Activated CD4-positive, alpha-beta T cell treated with anti-CD3 and anti-CD28 coated beads, Interleukin-2, Interleukin-4, amounts not matched to agents 100 ng/mL and 50 ng/mL, durations not matched to agents 16 hours and 8 hours (primary cell): ENCODE results near the gene SNED1.

Experiments used
- DNase-seq: peaks from one replicate; pipeline ENCODE4 v3.0.0-alpha.2; 2020; ENCODE audit warnings: low spot score

SNED1 gene

DNA sequence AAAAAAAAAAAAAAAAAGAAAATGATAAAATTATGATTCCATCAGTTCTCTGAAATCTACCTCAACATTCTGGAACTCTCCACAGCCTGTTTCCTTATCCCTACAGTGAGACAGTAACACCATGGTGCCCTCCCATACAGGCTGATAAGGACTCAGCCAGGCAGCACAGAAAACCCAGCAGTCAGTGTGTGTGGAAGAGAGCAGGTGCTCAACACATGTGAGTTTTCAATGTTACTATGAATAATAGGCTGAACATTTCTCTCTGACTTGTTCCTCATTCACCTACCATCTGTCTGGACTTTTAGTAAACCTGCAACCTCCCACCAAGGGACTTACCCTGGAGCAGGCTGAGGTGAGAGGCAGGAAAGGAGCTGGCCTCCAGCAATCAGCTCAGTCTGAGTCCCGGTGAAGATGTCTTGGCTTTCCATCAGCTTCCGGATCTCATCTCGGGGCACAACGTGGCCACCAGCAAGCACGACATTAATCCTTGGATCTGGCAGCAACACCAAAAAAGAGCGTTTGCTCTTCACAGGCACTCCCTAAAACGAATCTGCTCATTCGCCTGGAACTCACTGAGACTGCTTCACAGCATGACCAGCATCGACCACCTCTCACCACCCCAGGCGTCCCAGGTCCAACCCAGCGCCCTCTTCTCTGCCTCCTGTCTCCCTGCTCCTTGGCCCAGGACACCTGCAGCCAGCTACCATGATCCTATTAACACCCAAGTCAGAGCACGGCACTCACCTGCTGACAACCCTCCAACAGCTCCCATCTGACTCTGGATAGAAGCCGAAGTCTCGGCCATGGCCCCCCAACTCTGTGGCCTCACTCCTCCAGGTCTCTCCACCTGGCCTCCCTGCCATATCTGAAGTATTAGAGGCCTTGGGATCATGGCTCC, 134.4 kb downstream of the SNED1 start:
- no peak for DNase-seq

DNA sequence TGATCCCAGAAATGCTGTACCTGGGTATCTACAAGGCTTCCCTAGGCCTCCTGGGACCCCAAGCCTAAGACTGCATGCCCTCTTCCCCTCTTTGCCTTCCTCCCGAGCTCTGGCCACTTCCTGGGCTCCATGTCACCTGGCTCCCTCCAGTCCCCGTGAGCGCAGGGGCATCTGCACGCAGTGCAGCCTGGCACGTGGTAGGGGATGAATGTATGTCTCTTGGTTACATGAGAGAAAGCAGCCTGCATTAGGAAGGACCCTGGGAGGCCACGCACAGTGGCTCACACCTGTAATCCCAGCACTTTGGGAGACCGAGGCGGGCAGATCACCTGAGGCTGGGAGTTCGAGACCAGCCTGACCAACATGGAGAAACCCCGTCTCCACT, 135.0 kb downstream of the SNED1 start:
- no peak for DNase-seq

DNA sequence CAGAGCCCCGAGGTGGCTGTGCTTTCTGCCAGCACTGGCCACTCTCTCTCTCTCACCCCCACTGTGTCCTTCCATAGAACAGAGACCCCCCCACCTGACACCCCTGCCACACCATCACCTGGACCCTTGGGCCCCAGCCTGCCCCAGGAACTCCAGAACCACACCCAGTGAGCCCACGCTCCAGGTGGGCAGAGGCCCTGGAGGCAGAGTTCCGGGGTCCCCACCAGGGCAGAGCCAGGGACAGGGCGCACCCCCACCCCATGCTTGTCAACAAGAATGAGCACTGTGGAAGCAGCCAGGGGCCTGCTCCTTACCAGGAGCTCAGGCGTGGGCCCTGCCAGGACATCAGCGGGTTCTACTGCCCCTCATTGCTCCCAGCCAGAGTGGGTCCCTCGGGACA, 136.3 kb downstream of the SNED1 start:
- DNase-seq: no peak

DNA sequence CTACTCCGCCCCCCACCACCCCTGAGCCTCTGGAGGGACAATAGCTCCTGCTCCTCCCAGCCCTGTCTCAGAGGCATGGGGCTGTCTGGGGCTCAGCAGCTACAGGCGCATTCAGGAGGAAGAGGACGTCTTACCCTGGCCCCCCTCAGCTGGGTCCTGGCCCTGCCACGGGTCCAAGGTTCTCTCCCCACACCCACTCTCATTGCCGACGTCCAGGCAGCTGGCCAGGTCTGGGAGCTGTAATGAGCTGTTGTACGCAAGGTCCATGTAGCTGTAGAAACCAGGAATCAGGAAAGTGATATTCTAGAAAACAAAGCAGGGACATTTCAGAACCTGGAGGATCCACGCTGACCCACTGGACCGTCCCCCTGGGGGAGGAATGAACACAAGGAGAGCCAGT, 137.3 kb downstream of the SNED1 start:
- no peak for DNase-seq

DNA sequence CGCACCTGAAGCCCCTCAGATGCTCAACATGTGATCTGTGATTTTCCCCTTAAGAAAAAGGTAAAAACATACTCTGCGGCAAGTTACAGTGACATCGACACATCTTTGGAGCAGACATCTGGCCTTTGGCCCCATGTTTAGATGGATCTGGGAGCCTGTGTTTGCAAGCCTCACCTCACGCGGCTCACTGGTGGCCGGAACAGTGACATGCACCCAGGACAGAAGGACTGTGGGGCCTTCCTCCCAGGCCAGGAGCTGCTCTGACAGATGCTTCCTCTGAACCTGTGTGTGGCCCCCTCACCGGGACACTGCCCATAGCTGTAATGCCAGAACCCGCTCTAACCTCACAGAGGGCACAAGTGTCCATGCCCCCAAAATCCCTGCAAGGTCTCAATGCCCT, 137.8 kb downstream of the SNED1 start:
- no peak for DNase-seq

DNA sequence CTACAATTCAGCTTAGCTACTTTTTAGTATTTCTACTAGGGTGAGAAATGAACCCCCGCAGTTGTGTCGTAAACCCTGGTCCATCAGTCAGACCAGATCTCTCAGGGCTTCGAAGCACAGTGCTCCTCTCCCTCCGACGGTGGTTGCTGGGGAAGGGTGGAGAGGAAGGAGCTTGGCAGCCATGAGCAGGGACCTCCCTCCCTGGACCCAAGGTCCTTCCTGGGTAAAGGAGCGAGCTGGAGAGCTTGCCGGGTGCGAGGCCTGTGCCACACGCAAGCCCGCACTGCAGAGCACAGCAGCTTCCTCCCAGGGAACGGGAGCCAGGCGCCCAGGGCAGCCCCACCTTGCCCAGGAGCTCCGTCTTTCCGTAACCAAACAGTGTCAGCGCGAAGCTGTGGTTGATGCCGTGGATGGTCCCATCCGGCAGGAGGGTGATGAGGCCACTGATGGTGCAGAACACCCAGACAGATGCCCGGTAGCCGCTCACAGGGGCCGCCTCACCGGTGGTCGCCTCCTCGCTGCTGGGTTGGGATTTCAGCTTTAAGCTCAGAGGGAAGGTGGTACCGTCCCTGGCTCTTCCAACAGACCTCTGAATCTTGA, 138.3 kb downstream of the SNED1 start:
- DNase-seq: no peak

DNA sequence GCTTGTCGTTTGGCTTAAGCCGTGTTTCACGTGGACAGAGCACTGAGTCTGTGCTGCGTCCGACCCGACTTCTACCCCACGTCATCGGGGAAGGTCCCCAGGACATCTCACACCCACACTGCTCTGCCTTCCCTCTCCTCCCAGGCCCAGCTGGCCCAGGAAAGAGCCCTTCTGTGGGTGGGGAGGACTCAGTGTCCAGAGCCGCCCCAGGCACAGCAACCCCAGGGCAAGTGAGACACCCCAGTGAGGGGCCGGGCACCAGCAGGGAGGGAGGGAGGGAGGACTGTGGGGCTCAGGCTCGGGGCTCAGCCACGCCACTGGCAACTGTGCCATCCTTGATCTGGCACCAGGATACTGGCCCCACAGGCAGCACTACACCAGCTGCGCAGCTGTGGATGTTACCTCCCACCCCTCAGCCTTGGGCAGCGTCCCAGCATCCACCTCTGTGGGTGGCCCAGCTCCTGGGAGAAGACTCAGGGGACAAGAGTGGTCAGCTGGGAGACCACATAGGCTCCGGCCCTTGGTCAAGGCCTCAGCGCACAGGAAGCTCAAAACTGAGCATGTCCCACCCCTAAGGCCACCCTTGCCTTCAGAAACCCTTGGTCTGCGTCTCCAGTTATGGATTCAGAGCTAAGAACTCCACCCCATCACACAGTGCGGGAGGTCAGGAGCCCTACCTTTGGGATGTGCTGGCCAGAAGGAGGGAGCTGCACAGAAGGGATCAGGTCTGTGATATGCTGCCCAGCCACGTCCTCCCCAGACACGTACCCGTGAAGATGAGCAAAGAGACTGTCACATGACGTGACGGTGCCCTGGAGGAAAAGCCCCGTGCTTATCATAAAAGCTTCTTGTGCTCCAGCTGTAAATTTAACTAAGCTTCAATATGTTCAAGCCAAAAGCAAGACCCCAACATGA, 139.1 kb downstream of the SNED1 start:
- DNase-seq: no peak

DNA sequence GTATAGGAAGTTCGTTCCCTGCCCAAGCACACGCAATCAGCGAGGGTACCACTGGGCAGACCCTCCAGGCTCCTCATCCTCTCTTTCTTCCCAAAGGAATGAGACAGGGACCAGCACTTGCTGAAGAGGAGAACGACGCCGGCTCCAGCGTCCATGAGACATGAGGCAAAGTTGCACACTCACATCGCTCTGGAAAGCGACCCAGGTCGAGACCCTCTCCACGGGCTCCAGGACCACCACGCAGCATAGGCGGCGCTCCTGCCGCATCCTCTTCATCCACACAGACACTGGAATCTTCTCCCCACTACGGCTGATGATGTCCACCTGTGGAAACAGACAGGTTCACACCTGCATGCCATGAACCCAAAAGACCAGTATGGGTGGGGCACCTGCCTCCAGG, 140.1 kb downstream of the SNED1 start:
- no peak for DNase-seq

DNA sequence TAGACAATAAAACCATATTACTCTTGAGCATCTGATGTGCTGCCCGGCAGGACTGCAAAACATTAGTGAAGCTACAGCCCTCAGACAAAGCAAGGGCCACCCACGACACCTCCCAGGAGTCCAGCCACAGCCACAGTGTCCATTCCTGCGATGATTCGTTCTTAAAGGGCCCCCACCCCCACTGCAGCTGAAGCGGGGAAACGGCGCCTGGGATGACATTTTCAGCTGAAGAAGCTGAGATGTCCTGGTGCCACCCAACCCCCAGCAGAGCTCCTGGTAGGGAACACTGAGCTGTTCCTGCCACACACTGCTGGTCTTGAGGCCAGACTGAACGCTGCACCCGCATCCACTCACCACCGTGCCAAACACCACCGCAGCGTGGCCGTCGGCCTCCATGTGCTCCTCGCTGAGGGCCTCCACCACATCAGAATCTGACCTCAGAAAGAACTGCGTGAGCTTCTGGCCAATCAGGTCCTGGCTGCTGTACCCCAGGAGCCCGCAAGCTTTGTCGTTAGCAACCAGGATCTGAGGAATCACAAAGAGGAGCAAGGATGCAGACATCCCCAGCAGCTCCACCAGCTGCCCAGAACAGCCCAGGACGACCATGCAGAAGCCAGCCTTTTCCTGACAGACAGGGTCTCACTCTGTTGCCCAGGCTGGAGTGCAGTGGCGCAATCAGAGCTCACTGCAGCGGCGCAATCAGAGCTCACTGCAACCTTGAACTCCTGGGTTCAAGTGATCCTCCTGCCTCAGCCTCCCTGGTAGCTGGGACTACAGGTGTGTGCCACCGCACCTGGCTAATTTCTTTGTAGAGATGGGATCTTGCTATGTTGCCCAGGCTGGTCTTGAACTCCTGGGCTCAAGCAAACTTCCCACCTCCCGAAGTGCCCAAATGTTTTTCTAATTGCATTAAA, 141.4 kb downstream of the SNED1 start:
- no peak for DNase-seq

DNA sequence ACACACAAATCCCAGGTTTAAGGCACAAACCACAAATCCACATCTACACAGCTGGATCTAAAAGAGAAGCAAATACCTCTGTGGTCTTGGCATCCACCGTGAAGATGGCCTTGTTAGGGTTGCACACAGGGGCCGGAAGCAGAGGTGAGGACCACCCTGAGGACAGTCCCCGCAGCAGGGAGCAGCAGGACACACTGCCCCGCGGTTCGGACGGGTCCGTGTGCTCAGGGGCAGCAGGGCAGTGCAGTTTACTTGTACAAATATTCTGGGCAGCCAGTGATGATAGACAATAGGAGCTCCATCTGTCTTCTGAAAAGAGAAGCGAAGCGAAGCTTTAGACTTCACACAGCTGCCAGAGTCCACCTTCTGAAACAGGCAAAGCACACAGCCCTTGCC, 142.0 kb downstream of the SNED1 start:
- DNase-seq: no peak

DNA sequence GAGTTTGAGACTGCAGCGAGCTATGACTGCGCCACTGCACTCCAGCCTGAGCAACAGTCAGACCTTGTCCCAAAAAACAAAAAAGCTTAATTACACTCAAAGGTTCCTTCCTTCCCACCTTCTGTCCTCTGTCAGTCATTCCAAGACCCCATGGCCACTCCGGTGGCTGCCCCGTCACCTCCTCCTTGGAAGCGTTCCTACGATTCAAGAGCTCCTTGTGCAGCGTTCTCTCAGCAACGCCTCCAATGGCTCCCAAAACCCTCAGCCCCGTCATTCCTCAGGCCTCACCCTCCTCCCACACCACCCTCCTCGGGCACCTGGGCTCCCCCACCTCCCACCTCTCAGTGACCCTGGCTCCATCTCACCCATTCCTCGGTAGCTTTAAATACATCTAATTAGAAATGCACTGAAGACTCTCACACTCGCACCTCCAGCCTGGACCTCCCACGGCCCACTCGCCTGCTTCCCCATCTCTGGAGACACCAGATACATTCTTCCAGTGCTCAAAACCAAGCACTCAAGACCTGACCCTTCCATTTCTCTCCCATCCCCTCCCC, 142.9 kb downstream of the SNED1 start:
- no peak for DNase-seq

DNA sequence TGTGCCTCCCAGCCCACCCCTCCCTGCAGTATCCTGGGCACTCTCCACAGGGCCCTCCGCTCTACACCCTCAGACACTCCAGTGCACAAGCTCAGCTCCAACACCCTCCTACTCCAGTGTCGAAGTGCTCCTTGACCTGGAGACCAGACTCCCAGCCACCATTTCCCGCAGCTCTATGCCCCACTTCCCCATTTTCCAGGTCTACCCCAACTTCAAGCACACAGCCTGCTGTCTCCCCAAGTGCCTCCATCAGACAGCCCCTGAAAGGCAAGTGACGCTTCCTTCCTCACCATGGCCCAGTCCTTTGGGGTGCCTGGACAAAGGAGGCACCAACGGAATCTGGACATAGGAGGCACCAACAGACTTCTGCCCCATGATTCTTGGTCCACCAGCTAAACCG, 143.6 kb downstream of the SNED1 start:
- DNase-seq: no peak

DNA sequence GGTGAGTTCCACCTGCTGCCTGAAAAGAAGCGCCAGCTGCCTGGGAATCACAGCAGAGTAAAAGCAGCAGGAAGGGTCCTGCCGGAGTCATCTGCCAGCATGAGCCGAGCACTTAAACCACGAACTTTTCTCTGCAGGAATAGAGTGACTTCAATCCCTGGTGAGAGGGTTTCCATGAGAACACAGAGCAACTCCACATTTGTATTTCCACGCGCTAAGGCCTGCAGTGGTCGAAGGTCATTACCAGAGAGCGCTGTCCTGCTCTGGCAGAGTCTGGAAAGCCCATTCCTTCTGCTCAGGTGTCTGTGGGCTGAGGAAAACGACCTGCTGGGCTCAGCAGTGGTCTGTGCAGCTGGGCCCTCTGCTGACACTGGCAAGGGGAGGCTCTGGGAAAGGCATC, 144.2 kb downstream of the SNED1 start:
- no peak for DNase-seq
